B cell (primary cell): ENCODE data around the gene PPP2R3A.
"Not testable (repeated sequence)": the region's sequence is repeated elsewhere in the genome, so short reads cannot be mapped to it uniquely, and the experiment has no call there.

Source experiments
- CTCF ChIP-seq: fragments of 200-600 bp; IDR thresholded peaks from one replicate; pipeline ENCODE4 v1.8.0; 2022; ENCODE audit warnings: antibody characterized with exemption, mild to moderate bottlenecking
- EZH2 ChIP-seq: IDR thresholded peaks from 2 replicates; pipeline ENCODE4 v1.6.1; 2012; ENCODE audit warnings: borderline replicate concordance, low read depth, mild to moderate bottlenecking, moderate library complexity, low read length; ENCODE audit not compliant: insufficient read depth, poor library complexity, severe bottlenecking

DNA sequence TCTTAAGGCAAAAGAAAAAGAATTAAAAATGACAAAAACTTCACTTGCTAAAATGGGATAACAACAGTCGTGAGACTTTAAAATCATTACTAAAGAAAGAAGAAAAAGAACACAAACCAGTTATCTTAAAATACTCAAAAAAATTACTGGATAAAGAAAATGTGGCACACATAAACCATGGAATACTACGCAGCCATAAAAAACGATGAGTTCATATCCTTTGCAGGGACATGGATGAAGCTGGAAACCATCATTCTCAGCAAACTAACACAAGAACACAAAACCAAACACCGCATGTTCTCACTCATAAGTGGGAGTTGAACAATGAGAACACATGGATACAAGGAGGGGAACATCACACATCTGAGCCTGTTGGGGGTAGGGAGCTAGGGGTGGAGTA lies 202.7 kb downstream of the PPP2R3A start:
- not testable (repeated sequence) for TF ChIP-seq CTCF, EZH2
